ENCODE data around the gene PSD2. TPM values are rescaled to one million over a fixed set of nuclear protein-coding genes. Genes with fewer than 3 reads are reported as not detected.

The PSD2 gene
- total and polyA plus RNA-seq, 2 experiments from 2014 or later = under 0.01 TPM; not detected in 1

- in situ Hi-C loops (cut with MboI) = no loop called here
- Histone ChIP-seq H3F3A (ENCODE audit: insufficient read depth) (no peaks in the 10 kb centered on the region), H3K9me2 (ENCODE audit: insufficient read depth) (no peaks in the 10 kb centered on the region), H3K4me3 (no peak overlapping the region), H3K79me2 (ENCODE audit: insufficient read depth) (no peaks in the 10 kb centered on the region), H3K9ac (no peak overlapping the region), H3K9me3 (ENCODE audit: low read depth) (no peaks in the 10 kb centered on the region), H3K4me2 (ENCODE audit: unreplicated experiment) (no peak overlapping the region), H3K4me1 (ENCODE audit: insufficient read depth) (no peaks in the 10 kb centered on the region), H3K27ac (no peak overlapping the region), H4K20me1 (ENCODE audit: insufficient read depth) (no peaks in the 10 kb centered on the region), H3K36me3 (ENCODE audit: low read depth) (no peaks in the 10 kb centered on the region), H2AFZ (no peak overlapping the region), H3K27me3 (replicated peaks; ENCODE audit: insufficient read depth) (peaks cover 41% of the 10 kb centered on the region)
- DNase-seq = no peak
- TF ChIP-seq EZH2phosphoT487 (IDR thresholded peaks at IDR 0.05; ENCODE audit: insufficient read depth, low read depth) (no peak), EZH2 (IDR thresholded peaks at IDR 0.05; ENCODE audit: insufficient read depth, poor library complexity, severe bottlenecking) (no peak)
- WGBS, 2 experiments (ENCODE audit: low coverage in 1 of 2, low lambda C conversion rate in 2 of 2, missing lambda C conversion rate in 2 of 2) = 46 to 54% methylated on average over 4 of the region's 4 CpGs
Measured at GRCh38 chr5:139885857-139886208, 90.2 kb downstream of the PSD2 start.

GRCh38 chr5:139886213-139886612 lies 90.6 kb downstream of the PSD2 start:
- H3K9me2 ChIP-seq (ENCODE audit: insufficient read depth) = no peaks in the 10 kb centered on the region
- H3K27ac ChIP-seq = no peak overlapping the region
- in situ Hi-C loops (cut with MboI) = no loop called here
- H3K9ac ChIP-seq = no peak overlapping the region
- no peaks in the 10 kb centered on the region for H3K9me3 ChIP-seq (ENCODE audit: low read depth)
- H3F3A ChIP-seq (ENCODE audit: insufficient read depth) = no peaks in the 10 kb centered on the region
- no peak overlapping the region for H2AFZ ChIP-seq
- no peak for DNase-seq
- H4K20me1 ChIP-seq (ENCODE audit: insufficient read depth) = no peaks in the 10 kb centered on the region
- H3K79me2 ChIP-seq (ENCODE audit: insufficient read depth) = no peaks in the 10 kb centered on the region
- WGBS, 2 experiments (ENCODE audit: low coverage in 1 of 2, low lambda C conversion rate in 2 of 2, missing lambda C conversion rate in 2 of 2) = 35 to 50% methylated on average over 2 of the region's 2 CpGs
- H3K4me1 ChIP-seq (ENCODE audit: insufficient read depth) = no peaks in the 10 kb centered on the region
- no peak for TF ChIP-seq EZH2 (IDR thresholded peaks at IDR 0.05; ENCODE audit: insufficient read depth, poor library complexity, severe bottlenecking)
- TF ChIP-seq EZH2phosphoT487 (IDR thresholded peaks at IDR 0.05; ENCODE audit: insufficient read depth, low read depth) = no peak
- no peak overlapping the region for H3K4me2 ChIP-seq (ENCODE audit: unreplicated experiment)
- peaks cover 45% of the 10 kb centered on the region for H3K27me3 ChIP-seq (replicated peaks; ENCODE audit: insufficient read depth)
- no peak overlapping the region for H3K4me3 ChIP-seq
- no peaks in the 10 kb centered on the region for H3K36me3 ChIP-seq (ENCODE audit: low read depth)

GRCh38 chr5:139888370-139888769 lies 92.8 kb downstream of the PSD2 start:
- no peak overlapping the region for H3K4me2 ChIP-seq (ENCODE audit: unreplicated experiment)
- no peaks in the 10 kb centered on the region for H3K9me2 ChIP-seq (ENCODE audit: insufficient read depth)
- H3F3A ChIP-seq (ENCODE audit: insufficient read depth) = no peaks in the 10 kb centered on the region
- H3K4me3 ChIP-seq = no peak overlapping the region
- no peaks in the 10 kb centered on the region for H4K20me1 ChIP-seq (ENCODE audit: insufficient read depth)
- no peak overlapping the region for H3K27ac ChIP-seq
- no peak overlapping the region for H2AFZ ChIP-seq
- H3K36me3 ChIP-seq (ENCODE audit: low read depth) = no peaks in the 10 kb centered on the region
- 37 to 43% methylated on average over 4 of the region's 4 CpGs for WGBS, 2 experiments (ENCODE audit: low coverage in 1 of 2, low lambda C conversion rate in 2 of 2, missing lambda C conversion rate in 2 of 2)
- TF ChIP-seq EZH2phosphoT487 (IDR thresholded peaks at IDR 0.05; ENCODE audit: insufficient read depth, low read depth) (no peak), EZH2 (IDR thresholded peaks at IDR 0.05; ENCODE audit: insufficient read depth, poor library complexity, severe bottlenecking) (no peak)
- peaks cover 63% of the 10 kb centered on the region for H3K27me3 ChIP-seq (replicated peaks; ENCODE audit: insufficient read depth)
- DNase-seq = no peak
- H3K9ac ChIP-seq = no peak overlapping the region
- no peaks in the 10 kb centered on the region for H3K9me3 ChIP-seq (ENCODE audit: low read depth)
- in situ Hi-C loops (cut with MboI) = no loop called here
- H3K79me2 ChIP-seq (ENCODE audit: insufficient read depth) = no peaks in the 10 kb centered on the region
- H3K4me1 ChIP-seq (ENCODE audit: insufficient read depth) = no peaks in the 10 kb centered on the region

- H3K4me1 ChIP-seq (ENCODE audit: insufficient read depth) = no peaks in the 10 kb centered on the region
- no peaks in the 10 kb centered on the region for H4K20me1 ChIP-seq (ENCODE audit: insufficient read depth)
- in situ Hi-C loops (cut with MboI) = no loop called here
- no peaks in the 10 kb centered on the region for H3K79me2 ChIP-seq (ENCODE audit: insufficient read depth)
- 88 to 89% methylated on average over 2 of the region's 2 CpGs for WGBS, 2 experiments (ENCODE audit: low coverage in 1 of 2, low lambda C conversion rate in 2 of 2, missing lambda C conversion rate in 2 of 2)
- TF ChIP-seq EZH2 (IDR thresholded peaks at IDR 0.05; ENCODE audit: insufficient read depth, poor library complexity, severe bottlenecking) (no peak), EZH2phosphoT487 (IDR thresholded peaks at IDR 0.05; ENCODE audit: insufficient read depth, low read depth) (no peak)
- H3K9me2 ChIP-seq (ENCODE audit: insufficient read depth) = no peaks in the 10 kb centered on the region
- no peak overlapping the region for H3K27ac ChIP-seq
- no peaks in the 10 kb centered on the region for H3K36me3 ChIP-seq (ENCODE audit: low read depth)
- no peak overlapping the region for H2AFZ ChIP-seq
- H3K27me3 ChIP-seq (replicated peaks; ENCODE audit: insufficient read depth) = peaks cover 69% of the 10 kb centered on the region
- DNase-seq = no peak
- H3K9ac ChIP-seq = no peak overlapping the region
- no peaks in the 10 kb centered on the region for H3F3A ChIP-seq (ENCODE audit: insufficient read depth)
- H3K9me3 ChIP-seq (ENCODE audit: low read depth) = no peaks in the 10 kb centered on the region
- H3K4me3 ChIP-seq = no peak overlapping the region
- H3K4me2 ChIP-seq (ENCODE audit: unreplicated experiment) = no peak overlapping the region
Measured at GRCh38 chr5:139889410-139889809, 93.8 kb downstream of the PSD2 start.

GRCh38 chr5:139893873-139894272 lies 98.3 kb downstream of the PSD2 start:
- Histone ChIP-seq H3K27ac (no peak overlapping the region), H3K9me3 (ENCODE audit: low read depth) (no peaks in the 10 kb centered on the region), H3F3A (ENCODE audit: insufficient read depth) (no peaks in the 10 kb centered on the region), H2AFZ (no peak overlapping the region), H3K4me1 (ENCODE audit: insufficient read depth) (no peaks in the 10 kb centered on the region), H3K79me2 (ENCODE audit: insufficient read depth) (no peaks in the 10 kb centered on the region), H3K4me2 (ENCODE audit: unreplicated experiment) (no peak overlapping the region), H3K4me3 (no peak overlapping the region), H3K9ac (no peak overlapping the region), H3K9me2 (ENCODE audit: insufficient read depth) (no peaks in the 10 kb centered on the region), H3K27me3 (replicated peaks; ENCODE audit: insufficient read depth) (peaks cover 47% of the 10 kb centered on the region), H4K20me1 (ENCODE audit: insufficient read depth) (no peaks in the 10 kb centered on the region), H3K36me3 (ENCODE audit: low read depth) (no peaks in the 10 kb centered on the region)
- WGBS, 2 experiments (ENCODE audit: low coverage in 1 of 2, low lambda C conversion rate in 2 of 2, missing lambda C conversion rate in 2 of 2) = 52 to 54% methylated on average over 9 of the region's 9 CpGs
- DNase-seq = no peak
- in situ Hi-C loops (cut with MboI) = no loop called here
- TF ChIP-seq EZH2phosphoT487 (IDR thresholded peaks at IDR 0.05; ENCODE audit: insufficient read depth, low read depth) = no peak
- no peak for TF ChIP-seq EZH2 (IDR thresholded peaks at IDR 0.05; ENCODE audit: insufficient read depth, poor library complexity, severe bottlenecking)

Small RNAs within 50 kb of the gene (small RNA-seq; reads per million reads assigned to genes)
- gene AC008667.4 (ENCODE audit: low read depth, low replicate concordance) = not detected

Other genes with a start within 250 kb of the PSD2 start
- gene UBE2D2, start 234.5 kb upstream of the PSD2 start, total RNA-seq (2014; rRNA removed; shearing (Covaris generic)) = 68.9 and 88.8 TPM in 2 replicates
- gene UBE2D2, start 234.5 kb upstream of the PSD2 start, polyA plus RNA-seq (2016; fragmentation: Nextera tagmentation; extraction: Ambion mirVana) = 129 and 141 TPM in 2 replicates
- gene CXXC5, start 147.5 kb upstream of the PSD2 start, total RNA-seq (2014; rRNA removed; shearing (Covaris generic)) = 163 and 168 TPM in 2 replicates
- 81.4 and 83.7 TPM in 2 replicates for gene CXXC5, start 147.5 kb upstream of the PSD2 start, polyA plus RNA-seq (2016; fragmentation: Nextera tagmentation; extraction: Ambion mirVana)
- not detected in 2 replicates for gene NRG2, start 247.5 kb downstream of the PSD2 start, total RNA-seq (2014; rRNA removed; shearing (Covaris generic))
- 0.05 TPM in 1 of 2 replicates, not detected in the other for gene NRG2, start 247.5 kb downstream of the PSD2 start, polyA plus RNA-seq (2016; fragmentation: Nextera tagmentation; extraction: Ambion mirVana)

All from GM23248 (cell line).